Duodenal mucosa (tissue), 2 donors: Measurements from ENCODE around the gene PTPN23.
"Not testable (repeated sequence)": the region's sequence is repeated elsewhere in the genome, so short reads cannot be mapped to it uniquely, and the experiment has no call there.

ENCODE experiments used
- H3K27ac ChIP-seq: one replicate; pipeline ENCODE4 v1.7.0; 2013; ENCODE audit warnings: low read depth, low read length
- H3K27me3 ChIP-seq, 2 donors: one replicate each; pipeline ENCODE4 v1.7.0; 2013; ENCODE audit warnings: low read length in 2 of 2, control low read depth in 1 of 2; ENCODE audit not compliant: insufficient read depth in 2 of 2, control insufficient read depth in 1 of 2
- H3K36me3 ChIP-seq, 2 donors: one replicate each; pipeline ENCODE4 v1.7.0; 2013; ENCODE audit warnings: low read length in 2 of 2, control low read depth in 1 of 2; ENCODE audit not compliant: insufficient read depth in 2 of 2, control insufficient read depth in 1 of 2
- H3K4me1 ChIP-seq, 2 donors: one replicate each; pipeline ENCODE4 v1.7.0; 2013; ENCODE audit warnings: low read length in 2 of 2, control low read depth in 1 of 2; ENCODE audit not compliant: insufficient read depth in 2 of 2, control insufficient read depth in 1 of 2
- H3K4me3 ChIP-seq, 2 donors: one replicate each; pipeline ENCODE4 v1.7.0; 2013; ENCODE audit warnings: low read length in 2 of 2, low read depth in 1 of 2
- H3K9ac ChIP-seq, 2 donors: one replicate each; pipeline ENCODE4 v1.7.0; 2013; ENCODE audit warnings: low read length in 2 of 2, low read depth in 1 of 2
- H3K9me3 ChIP-seq, 2 donors: one replicate each; pipeline ENCODE4 v1.7.0; 2013; ENCODE audit warnings: low read length in 2 of 2, control low read depth in 1 of 2; ENCODE audit not compliant: control insufficient read depth in 1 of 2

The PTPN23 gene

DNA sequence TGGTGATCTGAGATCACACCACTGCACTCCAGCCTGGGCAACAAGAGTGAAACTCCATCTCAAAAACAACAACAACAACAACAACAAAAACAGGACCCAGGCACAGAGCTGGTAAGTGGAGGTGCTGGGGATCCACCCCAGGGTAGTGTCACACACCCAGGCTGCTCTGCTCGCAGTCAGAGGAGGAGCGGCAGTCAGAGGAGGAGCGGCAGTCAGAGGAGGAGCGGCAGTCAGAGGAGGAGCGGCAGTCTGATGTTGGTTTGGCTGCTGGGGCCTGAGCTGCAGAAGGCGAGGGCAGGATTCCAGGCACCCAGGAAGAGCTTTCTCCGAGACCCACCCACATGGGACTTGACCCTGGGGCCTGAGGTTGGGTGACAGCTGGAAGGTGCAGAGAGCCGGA, 10.8 kb upstream of the PTPN23 start:
- H3K27ac ChIP-seq, H3K9me3 ChIP-seq, H3K9ac ChIP-seq, H3K36me3 ChIP-seq, H3K27me3 ChIP-seq, H3K4me1 ChIP-seq, H3K4me3 ChIP-seq: not testable (repeated sequence)

DNA sequence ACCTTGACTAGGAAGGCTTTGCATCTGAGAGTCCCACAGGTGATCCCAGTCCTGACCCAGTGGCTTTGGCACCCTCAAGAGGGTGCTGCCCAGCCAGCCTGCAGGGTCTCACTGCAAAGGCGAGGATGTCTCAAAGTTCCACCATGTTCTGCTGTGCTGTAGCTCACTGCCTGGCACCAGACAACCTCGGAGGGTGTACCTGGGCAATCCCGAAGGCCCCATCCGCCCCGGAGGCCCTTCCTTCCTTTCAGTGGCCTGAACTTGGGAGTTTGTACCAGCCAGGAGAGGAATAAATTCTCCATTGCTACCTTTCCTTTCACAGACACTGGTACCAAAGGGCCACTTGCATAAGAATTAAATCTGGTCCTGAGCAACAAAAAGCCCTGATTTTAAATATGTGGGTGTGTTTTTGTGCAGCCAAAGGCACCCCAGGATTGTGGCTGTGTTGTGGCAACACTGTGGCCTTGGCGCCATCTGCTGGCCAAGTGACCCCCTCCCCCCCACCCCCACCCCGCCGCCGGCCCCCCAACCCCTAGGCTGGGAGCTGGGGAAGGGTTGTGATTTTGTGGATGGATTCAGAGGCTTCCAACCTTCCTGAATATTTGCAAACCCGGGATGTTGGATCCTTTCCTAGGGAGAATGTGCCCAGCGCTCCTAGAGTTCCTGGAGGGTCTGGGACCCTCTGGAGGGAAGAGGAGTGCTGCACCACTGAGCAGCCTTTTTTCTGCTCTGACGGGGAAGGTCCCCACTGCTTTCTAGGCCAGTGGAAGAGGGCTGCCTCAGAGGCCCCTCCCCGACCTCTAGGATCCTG, 9.7 kb upstream of the PTPN23 start:
- H3K4me1 ChIP-seq, result no peaks in the 10 kb centered on the region
- H3K27me3 ChIP-seq, result peaks cover 0 to 5% of the 10 kb centered on the region in 2 donors
- no peaks in the 10 kb centered on the region for H3K9me3 ChIP-seq
- H3K4me3 ChIP-seq, result no peak overlapping the region
- H3K9ac ChIP-seq, result no peak overlapping the region
- no peak overlapping the region for H3K27ac ChIP-seq
- no peaks in the 10 kb centered on the region for H3K36me3 ChIP-seq

DNA sequence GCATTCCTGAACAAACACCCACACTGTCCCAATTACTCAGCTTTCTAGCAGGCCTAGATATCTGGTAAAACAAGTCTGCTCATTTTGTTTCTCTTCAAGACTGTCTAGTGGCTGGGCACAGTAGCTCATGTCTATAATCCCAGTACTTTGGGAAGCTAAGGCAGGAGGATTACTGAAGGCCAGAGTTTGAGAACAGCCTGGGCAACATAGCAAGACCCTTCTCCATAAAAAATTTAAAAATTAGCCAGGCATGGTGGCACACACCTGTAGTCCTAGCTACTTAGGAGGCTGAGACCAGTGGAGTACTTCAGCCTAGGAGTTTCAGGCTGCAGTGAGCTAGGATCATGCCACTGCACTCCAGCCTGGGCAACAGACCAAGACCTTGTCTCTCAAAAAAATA, 6.2 kb upstream of the PTPN23 start:
- H3K4me3 ChIP-seq, result no peak overlapping the region
- peaks cover 0 to 4% of the 10 kb centered on the region in 2 donors for H3K4me1 ChIP-seq
- H3K27ac ChIP-seq, result no peak overlapping the region
- peaks cover 0 to 5% of the 10 kb centered on the region in 2 donors for H3K27me3 ChIP-seq
- no peaks in the 10 kb centered on the region for H3K36me3 ChIP-seq
- H3K9me3 ChIP-seq, result no peaks in the 10 kb centered on the region
- H3K9ac ChIP-seq, result no peak overlapping the region

DNA sequence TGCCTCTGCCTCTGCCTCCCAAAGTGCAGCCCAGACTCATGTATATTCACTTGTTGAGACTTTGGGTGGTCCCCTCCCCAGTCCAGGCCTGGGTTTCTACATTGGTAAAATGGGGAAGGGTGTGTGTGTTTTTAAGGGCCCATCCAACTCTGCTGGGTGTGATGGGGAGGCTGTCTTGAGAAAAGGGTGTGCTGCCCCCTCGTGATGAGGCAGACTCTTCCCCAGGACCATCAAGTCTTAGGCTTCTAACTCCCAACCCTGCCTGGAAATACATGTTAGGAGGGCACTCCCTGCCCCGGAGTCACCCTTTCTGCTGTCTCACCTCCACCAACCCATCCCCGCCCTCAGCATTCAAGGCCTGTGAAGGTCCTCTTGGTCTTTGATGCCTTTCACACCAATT, 4.4 kb upstream of the PTPN23 start:
- no peak overlapping the region for H3K4me3 ChIP-seq
- no peaks in the 10 kb centered on the region for H3K9me3 ChIP-seq
- H3K36me3 ChIP-seq, result no peaks in the 10 kb centered on the region
- no peak overlapping the region for H3K27ac ChIP-seq
- H3K4me1 ChIP-seq, result peaks cover 0 to 10% of the 10 kb centered on the region in 2 donors
- peaks cover 0 to 5% of the 10 kb centered on the region in 2 donors for H3K27me3 ChIP-seq
- H3K9ac ChIP-seq, result no peak overlapping the region

DNA sequence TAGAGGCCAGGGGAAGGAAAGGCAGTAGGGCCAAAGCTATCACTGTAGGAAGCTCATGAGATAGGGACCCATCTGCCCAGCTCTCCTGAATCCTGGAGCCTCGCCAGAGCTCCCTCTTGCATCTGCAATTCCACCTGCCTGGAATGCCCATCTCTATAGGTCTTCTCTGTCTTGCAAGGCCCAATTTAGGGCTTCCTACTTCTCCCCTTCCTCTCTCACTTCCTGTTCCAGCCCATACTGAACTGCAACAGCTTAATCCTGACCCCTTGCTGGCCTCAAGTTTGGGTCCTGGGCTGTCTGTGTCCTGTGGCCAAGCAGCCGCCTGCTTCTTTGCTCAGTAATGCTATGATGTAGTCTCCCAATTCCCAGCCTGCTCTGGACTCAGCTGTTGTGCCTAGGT, 3.6 kb upstream of the PTPN23 start:
- Histone ChIP-seq H3K4me1 (peaks cover 6 to 17% of the 10 kb centered on the region in 2 donors), H3K27ac (no peak overlapping the region), H3K9me3 (no peaks in the 10 kb centered on the region), H3K27me3 (no peaks in the 10 kb centered on the region), H3K9ac (no peak overlapping the region), H3K4me3 (no peak overlapping the region), H3K36me3 (no peaks in the 10 kb centered on the region)

DNA sequence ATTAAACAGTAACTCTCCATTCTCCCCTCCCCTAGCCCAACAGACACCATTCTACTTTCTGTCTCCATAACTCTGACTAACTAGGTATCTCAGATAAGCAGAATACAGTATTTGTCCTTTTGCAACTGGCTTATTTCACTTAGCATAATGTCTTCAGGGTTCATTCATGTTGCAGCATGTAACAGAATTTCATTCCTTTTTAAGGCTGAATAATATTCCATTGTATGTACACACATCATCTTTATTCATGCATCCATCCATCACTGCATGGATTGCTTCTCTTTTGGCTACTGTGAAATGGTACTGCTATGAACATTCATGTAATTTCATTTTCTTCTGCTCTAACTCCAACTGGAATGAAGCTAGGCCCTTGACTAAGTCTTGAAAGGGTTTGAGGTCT, 2.0 kb upstream of the PTPN23 start:
- Histone ChIP-seq H3K27me3 (no peaks in the 10 kb centered on the region), H3K9me3 (no peaks in the 10 kb centered on the region), H3K9ac (no peak overlapping the region), H3K27ac (no peak overlapping the region), H3K4me1 (peaks cover 8 to 18% of the 10 kb centered on the region in 2 donors), H3K4me3 (peak overlapping the region in 1 of 2 donors; percentile 5), H3K36me3 (no peaks in the 10 kb centered on the region)

DNA sequence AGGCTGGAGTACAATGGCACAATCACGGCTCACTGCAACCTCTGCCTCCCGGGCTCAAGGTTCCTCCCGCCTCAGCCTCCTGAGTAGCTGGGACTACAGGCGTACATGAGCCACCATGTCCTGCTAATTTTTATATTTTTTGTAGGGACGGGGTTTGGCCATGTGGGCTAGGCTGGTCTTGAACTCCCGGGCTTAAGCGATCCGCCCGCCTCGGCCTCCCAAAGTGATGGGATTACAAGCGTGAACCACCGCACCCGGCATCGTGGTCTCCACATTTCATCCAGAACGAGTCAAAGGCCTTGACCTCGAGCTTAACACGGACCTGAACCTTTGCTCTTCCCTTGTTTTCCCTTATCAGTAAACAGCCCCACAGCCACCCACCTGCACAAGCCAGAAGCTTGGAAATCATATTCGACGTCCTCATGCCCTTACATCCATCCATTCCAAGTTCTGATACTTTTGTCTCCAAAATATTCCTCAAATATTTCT, 1.4 kb upstream of the PTPN23 start:
- Histone ChIP-seq H3K9me3 (no peaks in the 10 kb centered on the region), H3K27ac (peak overlapping the region; percentile 97), H3K4me1 (peaks cover 8 to 18% of the 10 kb centered on the region in 2 donors), H3K4me3 (peak overlapping the region; percentile 96 to 98), H3K9ac (peak overlapping the region; percentile 99 to 100), H3K36me3 (no peaks in the 10 kb centered on the region), H3K27me3 (no peaks in the 10 kb centered on the region)

DNA sequence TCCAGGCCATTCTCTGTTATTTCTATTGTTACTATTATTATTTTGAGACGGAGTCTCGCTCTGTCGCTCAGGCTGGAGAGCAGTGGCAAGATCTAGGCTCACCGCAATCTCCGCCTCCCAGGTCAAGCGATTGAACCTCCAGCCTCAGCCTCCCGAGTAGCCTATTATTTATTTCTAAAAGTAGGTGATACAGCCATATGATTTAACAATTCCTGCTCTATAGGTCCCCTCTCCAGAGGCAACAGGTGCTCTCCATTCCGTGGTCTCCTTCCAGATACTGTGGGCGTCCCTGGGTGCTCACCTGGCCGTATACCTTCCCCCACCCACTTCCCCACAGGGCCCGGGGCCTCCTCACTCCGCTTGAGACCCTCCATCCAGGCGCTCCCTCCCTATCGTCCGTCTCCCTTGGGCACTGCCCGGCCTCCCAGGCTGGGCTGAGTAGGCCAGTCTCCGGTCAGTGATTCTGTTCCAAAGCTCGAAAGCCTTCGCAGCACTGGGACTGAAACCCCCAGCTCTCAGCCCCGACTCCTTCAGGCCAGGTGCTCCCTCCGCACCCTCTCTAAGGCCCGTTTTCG, 708 bp upstream of the PTPN23 start:
- Histone ChIP-seq H3K4me3 (peak overlapping the region; percentile 96 to 98), H3K27ac (peak overlapping the region; percentile 97), H3K9me3 (no peaks in the 10 kb centered on the region), H3K9ac (peak overlapping the region; percentile 99 to 100), H3K27me3 (no peaks in the 10 kb centered on the region), H3K4me1 (peaks cover 8 to 18% of the 10 kb centered on the region in 2 donors), H3K36me3 (no peaks in the 10 kb centered on the region)

DNA sequence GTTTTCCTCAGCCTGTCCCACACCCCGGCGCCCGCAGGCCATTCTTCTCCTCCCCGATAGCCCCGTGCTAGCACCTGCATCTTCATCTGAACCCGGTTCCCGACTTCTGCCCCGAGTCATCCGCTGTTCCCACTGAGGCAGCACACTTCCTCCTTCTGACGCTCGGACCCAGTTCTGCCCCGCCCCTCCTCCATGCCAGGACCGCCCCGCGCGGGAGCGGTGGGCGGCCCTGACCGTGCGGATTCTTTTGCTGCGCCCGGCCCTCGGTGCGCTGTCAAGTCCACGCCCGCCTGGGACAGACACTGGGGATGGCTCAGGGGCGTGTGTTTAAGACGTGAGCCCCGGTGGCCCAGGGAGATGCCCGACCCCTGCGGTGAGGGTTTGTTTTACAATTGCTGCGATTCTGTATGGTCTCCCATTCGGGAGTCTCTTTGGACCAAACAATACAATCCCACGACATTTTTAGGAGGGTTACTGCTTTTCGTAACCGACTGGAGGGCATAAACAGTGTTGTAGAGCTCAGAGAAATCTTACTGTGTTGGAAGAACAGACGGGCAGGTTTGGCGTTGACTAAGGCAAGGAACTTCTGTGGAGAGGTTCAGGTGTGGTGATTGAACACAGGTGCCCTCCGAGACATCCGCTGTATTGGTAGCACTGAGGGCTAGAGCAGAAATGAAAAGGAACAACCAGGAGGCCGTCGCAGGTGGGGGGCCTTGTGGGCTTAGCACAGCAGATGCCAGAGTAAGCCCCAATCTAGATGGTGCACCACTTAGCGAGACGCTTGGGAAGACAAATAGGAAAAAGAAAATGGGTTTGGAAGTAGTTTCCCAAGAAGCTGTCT, 716 bp downstream of the PTPN23 start:
- Histone ChIP-seq H3K9ac (peak overlapping the region; percentile 75 to 100), H3K4me3 (peak overlapping the region; percentile 82 to 98), H3K27ac (peak overlapping the region; percentile 90), H3K9me3 (no peaks in the 10 kb centered on the region), H3K36me3 (peaks cover 2 to 7% of the 10 kb centered on the region in 2 donors), H3K4me1 (peaks cover 15 to 24% of the 10 kb centered on the region in 2 donors), H3K27me3 (no peaks in the 10 kb centered on the region)

DNA sequence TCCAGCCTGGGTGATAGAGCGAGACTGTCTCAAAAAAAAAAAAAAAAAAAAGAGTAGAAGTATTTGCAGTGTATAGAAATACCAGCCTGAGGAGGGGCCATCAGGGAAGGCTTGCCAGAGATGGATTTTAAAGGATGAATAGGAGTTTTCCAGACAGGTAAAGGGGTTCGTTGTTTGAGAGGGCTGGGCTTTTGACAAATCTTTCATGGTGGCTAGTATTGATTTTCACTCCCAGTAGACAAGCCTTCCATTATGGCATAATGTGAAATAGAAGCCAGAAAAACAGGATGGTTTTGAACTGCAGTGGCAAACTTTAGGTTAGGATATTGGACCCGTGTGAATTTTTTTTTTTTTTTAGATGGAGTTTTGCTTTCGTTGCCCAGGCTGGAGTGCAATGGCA, 3.6 kb downstream of the PTPN23 start:
- Histone ChIP-seq H3K9me3 (no peaks in the 10 kb centered on the region), H3K27me3 (no peaks in the 10 kb centered on the region), H3K9ac (no peak overlapping the region), H3K27ac (no peak overlapping the region), H3K36me3 (peaks cover 8 to 19% of the 10 kb centered on the region in 2 donors), H3K4me3 (no peak overlapping the region), H3K4me1 (peaks cover 15 to 21% of the 10 kb centered on the region in 2 donors)
